Stimulated activated CD8-positive, alpha-beta memory T cell treated with anti-CD3 and anti-CD28 coated beads, Interleukin-7, amount 100 ng/mL, for 24 hours (primary cell): ENCODE measurements around the gene F11R.
"Not testable (repeated sequence)": the region's sequence is repeated elsewhere in the genome, so short reads cannot be mapped to it uniquely, and the experiment has no call there.

Source experiments
- DNase-seq: peaks from one replicate; pipeline ENCODE4 v3.0.0-alpha.2; 2020; ENCODE audit warnings: low read depth

F11R gene

DNA sequence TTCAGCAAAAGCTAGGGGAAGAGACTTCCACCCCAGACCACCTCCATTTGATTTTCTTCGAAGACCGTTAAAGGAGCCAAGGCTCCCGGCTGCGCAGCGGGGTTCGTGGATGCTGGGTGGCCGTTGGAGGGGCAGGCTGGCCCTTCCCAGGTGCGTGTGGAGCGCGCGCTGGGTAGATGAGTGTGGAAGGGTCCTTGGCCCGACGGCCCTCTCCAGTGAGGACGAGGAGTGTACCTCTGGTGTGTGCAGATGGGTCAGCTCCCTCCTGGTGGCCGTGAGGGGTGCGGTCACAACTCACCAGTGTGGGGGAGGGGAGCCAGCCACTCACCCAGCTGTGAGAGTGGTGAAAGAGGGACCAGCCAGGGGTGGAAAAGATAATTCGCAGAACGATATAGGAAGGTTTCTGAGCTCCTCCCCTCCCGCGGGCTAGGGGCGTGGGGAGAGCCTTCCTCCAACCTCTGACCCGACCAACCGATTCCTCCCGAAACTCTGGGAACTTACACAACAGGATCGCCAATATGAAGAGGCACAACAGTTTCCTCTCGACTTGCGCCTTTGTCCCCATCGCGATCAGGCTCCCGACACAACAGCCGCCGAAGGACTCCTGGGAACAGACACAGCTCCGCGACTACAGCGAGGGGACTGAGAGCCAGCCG, at the start of gene F11R:
TSS of gene F11R (minus strand) at position 644 of the 656 bp plus-strand sequence. CDS start at position 565, 79 bp downstream.
- DNase-seq: no peak

DNA sequence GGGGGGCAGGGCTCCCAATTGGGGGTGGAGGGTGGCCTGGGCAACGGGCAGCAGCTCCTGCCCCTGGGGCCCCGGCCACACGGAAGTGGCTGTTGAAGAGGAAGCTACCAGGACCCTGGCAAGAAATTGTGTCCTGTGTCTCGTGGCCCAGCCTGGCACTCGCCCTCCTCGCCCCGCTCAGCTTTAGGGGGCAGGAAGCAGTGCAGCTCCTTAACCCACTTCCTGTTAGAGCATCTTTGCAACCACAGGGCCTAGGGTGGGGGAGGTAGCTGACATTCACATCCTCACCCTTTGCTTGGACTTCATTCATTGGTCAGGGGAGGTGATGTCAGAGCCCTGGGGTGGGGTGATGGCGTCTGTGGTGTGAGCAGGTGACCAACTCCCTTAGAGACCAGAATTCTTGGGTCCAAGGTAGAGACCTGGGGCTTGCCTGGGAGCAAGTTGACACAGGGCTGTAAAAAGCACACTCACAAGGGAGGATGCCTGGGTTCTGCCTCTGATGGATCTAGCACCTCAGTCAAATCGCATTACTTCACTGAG, 48.8 kb upstream of the F11R start, which contains the start of gene ARHGAP30:
TSS of gene ARHGAP30 (minus strand) at position 161 of the 540 bp plus-strand sequence. CDS start 267 bp downstream, outside the sequence.
- peak; percentile 49 for DNase-seq

DNA sequence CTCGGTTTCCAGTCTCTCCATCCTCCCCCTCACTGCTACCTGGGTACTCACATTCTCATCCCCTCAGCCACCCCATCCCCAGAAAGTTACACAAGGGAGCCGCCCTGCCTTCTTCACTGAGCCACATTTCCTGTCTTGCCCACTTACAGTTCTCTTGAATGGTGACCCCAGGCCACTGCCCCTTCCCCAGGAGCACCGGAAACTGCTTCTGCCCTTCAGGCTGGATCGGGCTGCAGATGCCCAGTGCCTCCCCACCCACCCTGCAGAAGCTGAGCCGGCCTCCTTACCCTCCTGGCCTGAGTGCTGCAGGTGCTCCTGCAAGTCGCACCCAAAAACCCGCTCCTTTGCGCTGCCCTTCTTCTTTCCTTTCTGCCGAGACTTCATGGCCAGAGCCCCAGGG, 48.3 kb upstream of the F11R start:
- DNase-seq: no peak

DNA sequence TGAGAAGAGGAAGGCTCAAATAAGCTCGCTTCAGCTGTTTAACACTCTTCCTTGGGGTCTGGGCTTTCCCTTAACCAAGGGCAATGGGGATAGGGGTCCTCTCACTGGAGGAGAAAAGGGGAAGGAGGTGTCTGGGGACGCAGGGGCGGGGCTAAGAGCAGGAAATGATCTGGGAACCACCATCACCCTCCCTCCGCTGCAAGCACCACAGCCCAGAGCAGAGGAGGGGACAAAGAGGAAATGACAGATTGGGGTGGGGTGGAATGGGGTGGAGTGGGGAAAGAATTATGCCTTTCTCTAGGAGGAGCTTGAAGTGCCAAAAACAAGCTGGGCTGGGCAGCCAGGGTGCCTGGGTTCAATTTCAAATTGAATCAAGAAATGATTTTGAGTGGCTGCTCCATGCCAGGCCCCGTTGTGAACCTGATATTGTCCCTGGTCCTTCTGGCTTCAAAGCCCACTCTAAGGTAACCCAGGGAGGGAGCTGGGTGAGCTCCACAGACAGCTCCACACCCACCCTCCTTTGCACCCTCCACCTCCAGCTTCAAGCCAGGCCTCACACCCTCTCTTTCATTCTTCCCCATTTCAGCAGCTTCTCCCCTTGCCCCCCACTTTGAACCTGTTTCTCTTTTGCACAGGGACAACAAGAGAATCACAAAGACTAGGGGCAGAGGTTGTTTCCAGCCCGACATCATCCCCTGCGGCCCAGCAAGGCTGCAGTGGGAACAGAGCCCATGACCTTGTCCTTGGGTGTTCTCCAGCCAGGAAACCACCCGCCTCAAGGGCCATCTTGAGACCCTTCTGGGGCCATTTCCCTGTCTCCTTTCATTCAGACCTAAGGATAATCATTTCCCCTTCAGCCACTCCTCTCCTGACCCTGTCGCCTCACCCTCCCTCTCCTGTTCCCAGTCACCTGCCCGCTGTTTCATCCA, 47.6 kb upstream of the F11R start:
- DNase-seq: peak; percentile 62

DNA sequence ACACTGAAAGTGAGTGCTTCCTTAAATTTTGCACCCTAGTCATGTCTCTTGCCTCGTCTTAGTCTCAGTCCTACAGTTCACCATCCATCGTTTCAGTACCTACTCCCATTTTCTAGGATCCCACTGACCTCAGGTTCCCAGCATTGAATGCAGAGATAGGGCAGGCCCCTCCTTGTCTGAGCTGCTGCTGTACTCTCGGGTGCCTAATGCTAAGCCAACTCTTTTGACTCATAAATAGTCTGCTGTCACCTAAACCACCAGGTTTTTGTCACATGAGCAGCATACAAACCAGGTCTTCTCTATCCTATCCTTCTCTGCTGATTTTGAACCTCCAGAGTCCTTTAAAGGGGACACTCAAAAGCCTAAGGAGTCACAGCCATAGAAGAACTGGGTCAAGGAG, 45.7 kb upstream of the F11R start:
- no peak for DNase-seq

DNA sequence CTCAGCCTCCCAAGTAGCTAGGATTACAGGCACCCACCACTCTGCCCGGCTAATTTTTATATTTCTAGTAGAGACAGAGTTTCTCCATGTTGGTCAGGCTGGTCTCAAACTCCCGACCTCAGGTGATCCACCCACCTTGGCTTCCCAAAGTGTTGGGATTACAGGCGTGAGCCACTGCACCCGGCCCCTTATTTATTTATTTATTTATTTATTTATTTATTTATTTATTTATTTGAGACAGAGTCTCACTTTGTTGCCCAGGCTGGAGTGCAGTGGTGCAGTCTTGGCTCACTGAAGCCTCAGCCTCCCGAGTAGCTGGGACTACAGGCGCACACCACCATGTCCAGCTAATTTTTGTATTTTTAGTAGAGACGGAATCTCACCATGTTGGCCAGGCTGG, 44.7 kb upstream of the F11R start:
- not testable (repeated sequence) for DNase-seq

DNA sequence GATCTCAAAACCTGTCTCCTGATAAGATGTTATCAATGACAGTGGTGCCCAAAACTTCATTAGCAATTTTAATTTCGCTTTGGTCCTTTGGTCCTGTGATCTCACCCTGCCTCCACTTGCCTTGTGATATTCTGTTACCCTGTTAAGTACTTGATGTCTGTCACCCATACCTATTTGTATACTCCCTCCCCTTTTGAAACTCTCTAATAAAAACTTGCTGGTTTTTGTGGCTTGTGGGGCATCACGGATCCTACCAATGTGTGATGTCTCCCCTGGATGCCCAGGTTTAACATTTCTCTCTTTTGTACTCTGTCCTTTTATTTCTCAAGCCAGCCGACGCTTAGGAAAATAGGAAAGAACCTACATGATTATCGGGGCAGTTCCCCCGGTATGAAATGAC, 43.0 kb upstream of the F11R start:
- DNase-seq: not testable (repeated sequence)

DNA sequence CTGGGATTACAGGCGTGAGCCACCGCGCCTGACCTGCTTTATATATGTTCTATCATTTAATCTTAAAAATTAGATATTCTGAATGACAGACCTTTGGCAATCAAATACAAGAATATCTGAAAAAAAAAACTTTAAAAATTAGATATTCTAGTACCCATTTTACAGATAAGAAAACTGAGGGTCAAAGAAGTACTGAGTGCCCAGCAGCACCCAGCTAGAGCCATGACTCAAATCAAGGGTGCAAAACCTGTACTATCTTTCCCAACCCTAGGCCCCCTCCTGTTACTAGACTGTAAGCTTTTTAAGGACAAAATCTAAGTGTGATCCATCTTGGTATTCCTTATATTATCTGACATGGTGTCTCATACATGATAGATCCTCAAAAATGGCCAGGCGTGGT, 40.5 kb upstream of the F11R start:
- no peak for DNase-seq

DNA sequence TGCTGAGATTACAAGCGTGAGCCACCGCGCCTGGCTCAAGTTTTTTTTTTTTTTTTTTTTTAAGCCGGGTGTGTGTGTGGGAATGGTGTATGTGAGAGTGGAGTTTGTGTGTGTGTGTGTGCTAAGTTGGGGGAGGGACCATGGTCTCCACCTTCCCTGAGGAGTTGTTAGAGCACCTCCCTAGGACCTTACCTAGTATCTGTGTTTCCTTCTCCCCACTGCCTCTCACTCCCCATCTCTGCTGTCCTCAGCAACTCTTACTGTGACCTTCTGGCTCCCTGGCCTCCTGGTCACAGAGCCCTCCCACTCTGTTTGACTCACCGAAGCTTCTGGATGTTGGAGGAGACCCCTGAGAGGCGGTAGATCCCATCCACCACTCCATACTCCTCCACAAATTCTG, 38.3 kb upstream of the F11R start:
- DNase-seq: no peak

DNA sequence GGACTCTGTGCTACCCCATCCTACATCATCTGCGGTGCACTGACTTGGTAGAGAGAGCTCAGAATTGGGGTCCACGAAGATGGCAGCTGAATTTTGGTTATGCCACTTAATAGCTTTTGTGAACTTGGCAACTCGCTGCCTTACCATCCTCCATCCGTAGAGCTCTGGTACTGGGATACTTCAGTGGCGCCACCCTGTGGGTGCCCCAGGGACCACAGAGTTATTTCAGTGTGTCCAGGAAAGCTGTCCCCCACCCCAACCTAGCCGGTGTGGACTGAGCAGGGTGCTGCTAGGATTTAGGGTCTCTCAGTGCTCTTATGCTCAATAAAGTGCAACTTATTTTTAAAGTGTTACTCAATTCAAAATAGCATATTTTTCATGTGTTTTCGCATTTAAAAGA, 33.9 kb upstream of the F11R start:
- DNase-seq: no peak

DNA sequence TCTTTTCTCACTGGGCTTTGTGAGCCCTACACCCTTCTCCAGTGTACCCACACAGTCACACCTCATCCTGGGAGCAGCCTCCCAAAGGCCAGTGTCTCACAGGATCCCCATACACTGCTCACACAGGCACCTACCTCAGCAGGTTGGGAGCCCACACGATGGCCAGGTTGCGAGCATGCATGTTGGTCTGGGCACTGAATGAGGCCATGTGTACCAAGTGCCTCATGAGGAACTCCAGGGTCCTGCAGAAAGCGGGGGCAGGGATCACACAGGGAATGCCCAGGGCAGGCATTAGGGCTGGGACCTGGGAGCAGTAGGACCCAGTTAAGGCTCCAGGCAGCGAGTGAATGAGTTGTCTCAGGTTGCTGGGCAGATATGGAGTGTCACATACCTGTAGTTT, 33.3 kb upstream of the F11R start:
- no peak for DNase-seq

DNA sequence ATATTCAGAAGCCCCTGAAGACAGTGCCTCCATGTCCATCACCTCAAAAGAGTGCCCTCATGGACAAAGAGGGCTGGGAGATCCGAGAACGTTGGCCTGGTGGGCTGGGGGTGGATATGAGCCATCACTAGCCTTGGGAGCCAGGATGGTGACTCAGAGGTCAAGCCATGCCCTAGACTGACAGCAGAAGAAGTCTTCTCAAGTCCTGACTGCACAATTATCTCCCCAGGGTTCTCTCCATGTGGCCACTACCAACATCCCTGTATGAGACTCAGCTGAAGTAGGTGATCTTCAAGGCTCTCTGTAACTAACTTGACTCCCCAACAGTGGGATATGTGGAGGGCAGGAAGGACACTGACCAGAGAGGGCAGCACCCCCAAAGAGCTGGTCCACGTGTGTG, 31.9 kb upstream of the F11R start:
- DNase-seq: no peak

DNA sequence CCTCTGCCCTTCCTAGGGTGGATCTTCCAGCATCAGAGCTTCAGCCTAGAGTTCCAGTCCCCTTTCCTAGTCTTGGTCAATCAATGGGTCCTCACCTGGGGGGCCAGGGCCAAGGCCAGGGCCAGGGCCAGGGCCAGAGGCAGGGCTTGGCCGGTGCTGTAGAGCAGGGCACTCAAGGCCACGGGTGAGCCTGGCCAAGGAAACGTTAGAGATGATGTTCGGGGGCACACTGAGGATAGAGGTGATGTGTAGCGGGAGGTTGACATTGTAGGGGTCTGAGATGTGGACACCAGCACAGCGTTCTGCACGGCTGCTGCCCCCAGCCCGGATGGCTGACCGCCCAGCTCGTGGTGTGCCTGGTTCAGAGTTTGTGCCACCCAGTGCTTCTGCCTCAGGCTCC, 30.3 kb upstream of the F11R start:
- DNase-seq: no peak

DNA sequence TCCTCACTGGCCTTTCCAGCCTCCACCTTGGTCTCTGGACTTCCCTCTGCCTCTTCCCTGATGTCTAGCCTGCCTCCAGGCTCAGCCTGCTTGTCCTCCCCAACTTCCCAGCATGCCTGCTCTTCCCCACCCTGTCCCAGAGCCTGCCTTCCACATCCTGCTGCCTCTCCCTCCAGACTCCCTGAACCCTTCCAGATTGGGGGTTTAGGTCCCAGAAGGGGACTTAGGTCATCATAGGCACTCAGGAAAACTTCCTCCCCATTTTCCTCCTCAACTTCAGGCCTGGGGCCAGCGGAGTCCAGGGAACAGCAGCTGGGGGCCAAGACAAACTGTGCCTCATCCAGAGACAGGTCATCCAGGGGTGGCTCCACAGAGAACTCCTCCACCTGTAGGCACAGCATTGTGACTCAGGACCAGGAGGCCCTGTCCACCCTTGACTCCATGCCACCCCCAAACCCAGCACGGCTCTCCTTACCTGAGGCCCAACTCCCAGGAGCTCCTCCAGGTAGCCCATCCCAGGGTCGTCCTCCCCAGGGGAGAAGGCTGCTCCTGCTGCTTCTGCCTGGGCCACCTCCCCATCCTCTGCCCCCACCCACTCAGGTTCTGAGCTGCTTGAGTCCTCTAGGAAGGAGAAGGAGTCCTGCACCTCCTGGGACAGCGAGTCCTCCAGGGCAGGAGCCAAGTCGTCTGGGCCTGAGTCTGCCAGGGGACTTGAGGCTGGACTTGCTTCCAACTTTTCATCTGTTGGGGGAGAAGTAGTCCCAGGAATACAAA, 28.2 kb upstream of the F11R start:
- no peak for DNase-seq

DNA sequence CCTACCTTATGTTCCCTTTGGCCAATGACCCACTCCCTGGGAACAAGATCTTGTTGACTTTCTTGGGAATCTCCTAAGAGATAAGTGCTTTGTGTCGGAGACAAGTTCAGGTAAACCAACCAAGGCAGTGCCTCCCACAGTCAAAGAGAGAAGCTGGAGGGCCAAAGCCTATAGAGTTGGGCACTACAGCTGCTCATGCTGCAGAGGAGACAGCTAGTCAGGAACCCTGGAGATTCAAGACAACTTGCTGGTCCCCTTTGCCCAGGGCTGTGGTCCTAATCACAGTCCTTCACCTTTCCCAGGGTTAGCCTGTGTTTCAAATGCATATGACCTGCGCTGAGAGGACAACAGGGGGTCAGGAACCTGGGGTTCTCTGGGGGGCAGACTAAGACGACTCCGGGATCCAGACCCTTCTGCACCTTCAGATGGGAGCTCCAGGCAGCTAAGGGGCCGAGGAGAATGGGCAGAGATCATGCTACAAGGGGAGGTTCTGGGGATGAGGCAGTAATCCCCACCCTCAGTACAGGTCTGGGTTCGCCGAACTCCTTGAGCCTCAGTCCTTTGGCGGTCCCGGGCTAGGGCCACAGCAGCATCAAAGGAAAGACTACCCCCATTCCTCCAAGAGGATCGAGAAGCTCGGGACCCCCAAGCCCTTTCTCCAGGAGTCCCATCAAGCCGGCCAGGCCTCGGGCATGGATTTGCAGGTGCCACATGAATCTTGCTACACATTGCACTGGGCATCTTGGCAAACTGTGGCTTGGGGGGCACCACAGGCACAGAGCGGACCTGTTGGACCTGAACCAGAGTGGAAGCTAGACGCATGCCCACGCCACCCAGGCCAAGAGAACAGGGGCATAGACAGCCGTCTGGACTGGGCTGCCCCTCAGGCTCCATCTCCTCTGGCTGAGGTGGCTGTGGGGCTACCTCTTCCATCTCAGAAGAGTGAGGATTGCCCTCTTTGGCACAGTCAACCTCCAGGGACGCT, 26.8 kb upstream of the F11R start:
- DNase-seq: no peak

DNA sequence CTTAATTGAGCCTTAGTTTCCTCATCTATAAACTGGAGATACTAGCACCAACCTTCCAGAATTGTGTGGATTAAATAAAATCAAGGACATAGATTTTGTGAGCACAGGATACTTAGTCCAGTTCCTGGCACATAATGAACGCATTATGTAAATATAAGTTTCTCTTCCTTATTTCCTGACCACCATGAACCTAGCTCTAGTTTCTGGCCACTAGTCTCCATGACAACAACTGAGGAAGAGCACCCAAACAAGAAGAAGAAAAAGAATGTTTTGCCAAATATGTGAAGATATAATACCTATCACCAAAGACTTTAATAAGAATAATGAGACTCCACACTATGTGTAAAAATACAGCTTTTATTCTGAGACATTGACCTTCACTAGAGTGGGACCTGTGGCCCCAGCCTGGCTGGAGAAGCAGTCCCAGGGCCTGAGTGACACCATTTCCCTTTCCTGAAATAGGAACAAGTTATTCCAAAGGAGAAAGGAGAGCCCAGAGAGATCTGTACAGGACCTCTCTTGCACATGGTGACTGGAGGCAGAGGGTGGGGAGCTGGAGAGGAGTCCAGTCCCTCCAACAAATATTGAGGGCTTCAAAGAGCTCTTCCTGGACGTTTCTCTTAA, 25.8 kb upstream of the F11R start:
- DNase-seq: no peak

DNA sequence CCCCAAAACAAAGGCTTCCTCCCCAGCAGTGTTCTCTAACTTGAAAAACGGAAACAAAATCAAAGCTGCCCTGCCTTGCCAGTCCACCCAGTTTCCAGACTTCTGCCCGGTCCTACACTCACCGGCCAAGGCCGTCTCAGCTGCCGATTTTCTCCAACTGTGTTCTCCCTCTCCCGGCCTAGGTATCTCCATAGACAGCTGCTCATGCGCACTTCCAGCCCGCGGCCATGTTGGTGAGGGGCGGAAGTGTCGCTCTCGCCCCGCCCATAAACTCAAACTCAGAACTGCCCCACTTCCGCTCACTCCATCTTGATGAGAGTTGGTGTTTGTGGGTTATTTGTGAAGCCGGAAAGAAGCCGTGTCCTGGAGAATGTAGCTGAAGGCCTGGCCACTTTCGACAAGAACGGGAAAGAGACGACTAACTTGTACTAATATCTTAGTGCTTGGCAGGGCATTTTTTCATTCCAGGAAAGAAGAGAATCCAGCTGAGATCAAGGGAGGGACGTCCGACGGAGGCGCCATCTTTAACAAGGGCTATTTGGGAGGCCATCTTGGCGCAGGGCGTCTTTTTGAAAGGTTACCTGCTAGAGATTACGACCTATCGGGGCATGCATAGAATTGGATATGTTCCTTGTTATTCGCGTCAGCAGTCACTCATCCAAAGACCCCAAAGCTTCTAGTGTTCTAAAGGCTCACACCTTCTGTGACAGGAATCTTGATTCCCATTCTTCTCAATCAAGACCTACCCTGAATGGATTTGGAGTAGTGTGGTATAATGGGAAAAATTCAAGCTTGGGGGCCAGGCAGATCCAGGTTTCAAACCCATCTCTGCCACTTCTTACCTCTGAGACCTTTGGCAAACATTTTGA, 25.0 kb upstream of the F11R start, which contains the start of gene USF1:
TSS of gene USF1 (minus strand) at position 242 of the 869 bp plus-strand sequence. CDS start 2,702 bp downstream, outside the sequence.
- peak; percentile 75 for DNase-seq

DNA sequence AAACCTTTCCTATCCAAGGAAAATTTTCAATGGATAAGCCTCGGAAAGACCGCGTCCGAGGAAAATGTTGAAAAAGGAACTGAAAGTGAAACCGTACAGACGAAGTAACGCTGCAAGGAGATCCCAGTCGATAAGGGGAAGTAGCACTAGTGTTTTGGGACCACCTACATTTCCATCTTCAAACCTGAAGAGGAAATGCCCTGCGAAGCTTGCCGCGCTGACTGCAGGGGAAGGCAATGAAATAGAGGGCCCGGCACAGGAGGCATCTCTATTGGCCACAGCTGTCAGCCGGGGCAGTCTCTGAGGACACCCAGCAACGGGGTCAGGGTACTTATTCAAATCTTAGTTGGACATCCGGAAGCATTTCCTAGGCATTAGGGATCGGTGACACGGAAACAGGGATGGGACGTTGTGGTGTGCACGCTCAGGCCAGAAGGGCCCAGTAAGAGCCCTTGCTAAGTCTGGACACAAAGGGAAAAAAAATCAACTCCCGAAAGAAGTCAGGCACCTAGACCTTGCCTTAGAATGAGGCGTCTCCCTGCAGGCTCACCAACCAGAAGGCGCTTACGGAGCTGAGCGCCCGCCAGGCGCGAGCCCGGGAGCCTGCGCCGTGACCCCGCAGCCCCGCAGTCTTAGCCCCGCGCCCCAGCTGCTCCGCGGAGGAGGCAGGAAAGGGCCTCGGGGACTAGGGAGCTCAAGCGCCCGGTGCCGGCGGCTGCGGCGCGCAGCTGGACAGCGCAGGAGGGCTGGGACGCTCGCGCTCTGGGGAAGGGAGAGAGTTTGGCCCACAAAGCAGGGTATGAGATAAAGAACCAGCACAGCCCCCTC, 24.2 kb upstream of the F11R start:
- DNase-seq: no peak

DNA sequence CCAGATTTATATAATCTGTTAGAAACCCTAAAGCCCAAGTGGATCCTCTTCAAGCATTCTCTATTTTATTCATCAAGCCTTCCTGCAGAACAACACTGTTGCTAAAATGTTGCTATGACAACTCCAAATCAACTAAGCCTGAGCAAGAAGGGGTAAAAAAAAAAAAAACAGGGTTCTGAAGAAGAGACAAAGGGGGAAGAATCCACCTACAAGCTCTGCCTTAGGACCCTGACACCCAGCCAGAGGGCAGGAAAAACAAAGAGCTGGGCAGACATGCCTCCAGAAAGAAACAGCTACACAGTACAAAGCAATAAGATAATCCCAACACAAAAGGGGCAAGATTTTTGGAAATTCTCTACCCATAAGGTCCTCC, 23.6 kb upstream of the F11R start:
- DNase-seq: no peak
